Measurements from ENCODE around the gene SSBP4. TPM values are rescaled to one million over a fixed set of nuclear protein-coding genes. Genes with fewer than 3 reads are reported as not detected.

The SSBP4 gene
- total and polyA plus RNA-seq, 9 of the 15 experiments (the other 6 are each of a cell fraction or from before 2014, with no cell fraction given): 1.1 to 189 (median 39.0) TPM

DNA sequence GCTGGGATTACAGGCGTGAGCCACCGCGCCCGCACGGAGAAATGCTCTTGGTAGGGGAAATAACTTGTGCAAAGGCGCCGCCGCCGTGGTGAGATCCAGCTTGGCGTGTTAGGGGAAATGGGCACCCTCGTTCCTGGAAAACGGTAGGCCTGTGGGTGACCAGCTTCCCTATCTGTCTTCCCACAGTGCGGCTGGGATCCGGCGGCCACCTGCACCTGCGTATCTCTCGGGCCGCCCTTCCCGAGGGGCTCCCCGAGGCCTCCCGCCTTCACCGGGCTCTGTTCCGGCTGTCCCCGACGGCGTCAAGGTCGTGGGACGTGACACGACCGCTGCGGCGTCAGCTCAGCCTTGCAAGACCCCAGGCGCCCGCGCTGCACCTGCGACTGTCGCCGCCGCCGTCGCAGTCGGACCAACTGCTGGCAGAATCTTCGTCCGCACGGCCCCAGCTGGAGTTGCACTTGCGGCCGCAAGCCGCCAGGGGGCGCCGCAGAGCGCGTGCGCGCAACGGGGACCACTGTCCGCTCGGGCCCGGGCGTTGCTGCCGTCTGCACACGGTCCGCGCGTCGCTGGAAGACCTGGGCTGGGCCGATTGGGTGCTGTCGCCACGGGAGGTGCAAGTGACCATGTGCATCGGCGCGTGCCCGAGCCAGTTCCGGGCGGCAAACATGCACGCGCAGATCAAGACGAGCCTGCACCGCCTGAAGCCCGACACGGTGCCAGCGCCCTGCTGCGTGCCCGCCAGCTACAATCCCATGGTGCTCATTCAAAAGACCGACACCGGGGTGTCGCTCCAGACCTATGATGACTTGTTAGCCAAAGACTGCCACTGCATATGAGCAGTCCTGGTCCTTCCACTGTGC is 30.9 kb upstream of the SSBP4 start (continued):
- TF ChIP-seq, protein P1, sequence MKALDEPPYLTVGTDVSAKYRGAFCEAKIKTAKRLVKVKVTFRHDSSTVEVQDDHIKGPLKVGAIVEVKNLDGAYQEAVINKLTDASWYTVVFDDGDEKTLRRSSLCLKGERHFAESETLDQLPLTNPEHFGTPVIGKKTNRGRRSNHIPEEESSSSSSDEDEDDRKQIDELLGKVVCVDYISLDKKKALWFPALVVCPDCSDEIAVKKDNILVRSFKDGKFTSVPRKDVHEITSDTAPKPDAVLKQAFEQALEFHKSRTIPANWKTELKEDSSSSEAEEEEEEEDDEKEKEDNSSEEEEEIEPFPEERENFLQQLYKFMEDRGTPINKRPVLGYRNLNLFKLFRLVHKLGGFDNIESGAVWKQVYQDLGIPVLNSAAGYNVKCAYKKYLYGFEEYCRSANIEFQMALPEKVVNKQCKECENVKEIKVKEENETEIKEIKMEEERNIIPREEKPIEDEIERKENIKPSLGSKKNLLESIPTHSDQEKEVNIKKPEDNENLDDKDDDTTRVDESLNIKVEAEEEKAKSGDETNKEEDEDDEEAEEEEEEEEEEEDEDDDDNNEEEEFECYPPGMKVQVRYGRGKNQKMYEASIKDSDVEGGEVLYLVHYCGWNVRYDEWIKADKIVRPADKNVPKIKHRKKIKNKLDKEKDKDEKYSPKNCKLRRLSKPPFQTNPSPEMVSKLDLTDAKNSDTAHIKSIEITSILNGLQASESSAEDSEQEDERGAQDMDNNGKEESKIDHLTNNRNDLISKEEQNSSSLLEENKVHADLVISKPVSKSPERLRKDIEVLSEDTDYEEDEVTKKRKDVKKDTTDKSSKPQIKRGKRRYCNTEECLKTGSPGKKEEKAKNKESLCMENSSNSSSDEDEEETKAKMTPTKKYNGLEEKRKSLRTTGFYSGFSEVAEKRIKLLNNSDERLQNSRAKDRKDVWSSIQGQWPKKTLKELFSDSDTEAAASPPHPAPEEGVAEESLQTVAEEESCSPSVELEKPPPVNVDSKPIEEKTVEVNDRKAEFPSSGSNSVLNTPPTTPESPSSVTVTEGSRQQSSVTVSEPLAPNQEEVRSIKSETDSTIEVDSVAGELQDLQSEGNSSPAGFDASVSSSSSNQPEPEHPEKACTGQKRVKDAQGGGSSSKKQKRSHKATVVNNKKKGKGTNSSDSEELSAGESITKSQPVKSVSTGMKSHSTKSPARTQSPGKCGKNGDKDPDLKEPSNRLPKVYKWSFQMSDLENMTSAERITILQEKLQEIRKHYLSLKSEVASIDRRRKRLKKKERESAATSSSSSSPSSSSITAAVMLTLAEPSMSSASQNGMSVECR (CRISPR knock-in tag; IDR thresholded peaks at IDR 0.05): peak; percentile 98
- TF ChIP-seq MYBL2 (IDR thresholded peaks at IDR 0.05; ENCODE audit: low read depth) (no peak), MYBL2 (CRISPR knock-in tag; IDR thresholded peaks at IDR 0.05; ENCODE audit: borderline replicate concordance) (no peak), FUS (optimal IDR thresholded peaks at IDR 0.05; ENCODE audit: low read depth, low read length) (peak; percentile 91), MITF (IDR thresholded peaks at IDR 0.05) (no peak), LCOR (CRISPR knock-in tag; IDR thresholded peaks at IDR 0.05) (peak; percentile 86), KAT2B (IDR thresholded peaks at IDR 0.05; ENCODE audit: low read depth, low read length) (no peak), RFX5 (IDR thresholded peaks at IDR 0.05; ENCODE audit: low read depth, low read length) (no peak), ZNF324 (CRISPR knock-in tag; IDR thresholded peaks at IDR 0.05) (no peak), EGR1 (conservative IDR thresholded peaks at IDR 0.05) (no peak), HNRNPL (IDR thresholded peaks at IDR 0.05; ENCODE audit: low read depth, low read length) (peak; percentile 94)
- TF ChIP-seq, protein P2, sequence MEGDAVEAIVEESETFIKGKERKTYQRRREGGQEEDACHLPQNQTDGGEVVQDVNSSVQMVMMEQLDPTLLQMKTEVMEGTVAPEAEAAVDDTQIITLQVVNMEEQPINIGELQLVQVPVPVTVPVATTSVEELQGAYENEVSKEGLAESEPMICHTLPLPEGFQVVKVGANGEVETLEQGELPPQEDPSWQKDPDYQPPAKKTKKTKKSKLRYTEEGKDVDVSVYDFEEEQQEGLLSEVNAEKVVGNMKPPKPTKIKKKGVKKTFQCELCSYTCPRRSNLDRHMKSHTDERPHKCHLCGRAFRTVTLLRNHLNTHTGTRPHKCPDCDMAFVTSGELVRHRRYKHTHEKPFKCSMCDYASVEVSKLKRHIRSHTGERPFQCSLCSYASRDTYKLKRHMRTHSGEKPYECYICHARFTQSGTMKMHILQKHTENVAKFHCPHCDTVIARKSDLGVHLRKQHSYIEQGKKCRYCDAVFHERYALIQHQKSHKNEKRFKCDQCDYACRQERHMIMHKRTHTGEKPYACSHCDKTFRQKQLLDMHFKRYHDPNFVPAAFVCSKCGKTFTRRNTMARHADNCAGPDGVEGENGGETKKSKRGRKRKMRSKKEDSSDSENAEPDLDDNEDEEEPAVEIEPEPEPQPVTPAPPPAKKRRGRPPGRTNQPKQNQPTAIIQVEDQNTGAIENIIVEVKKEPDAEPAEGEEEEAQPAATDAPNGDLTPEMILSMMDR (IDR thresholded peaks at IDR 0.05 in 2 of 3, conservative IDR thresholded peaks at IDR 0.05 in 1 of 3; ENCODE audit: insufficient read depth in 2 of 3, low read depth in 1 of 3, low read length in 3 of 3): peak; percentile 95 to 97 (median 96)
- TF ChIP-seq, protein P3, sequence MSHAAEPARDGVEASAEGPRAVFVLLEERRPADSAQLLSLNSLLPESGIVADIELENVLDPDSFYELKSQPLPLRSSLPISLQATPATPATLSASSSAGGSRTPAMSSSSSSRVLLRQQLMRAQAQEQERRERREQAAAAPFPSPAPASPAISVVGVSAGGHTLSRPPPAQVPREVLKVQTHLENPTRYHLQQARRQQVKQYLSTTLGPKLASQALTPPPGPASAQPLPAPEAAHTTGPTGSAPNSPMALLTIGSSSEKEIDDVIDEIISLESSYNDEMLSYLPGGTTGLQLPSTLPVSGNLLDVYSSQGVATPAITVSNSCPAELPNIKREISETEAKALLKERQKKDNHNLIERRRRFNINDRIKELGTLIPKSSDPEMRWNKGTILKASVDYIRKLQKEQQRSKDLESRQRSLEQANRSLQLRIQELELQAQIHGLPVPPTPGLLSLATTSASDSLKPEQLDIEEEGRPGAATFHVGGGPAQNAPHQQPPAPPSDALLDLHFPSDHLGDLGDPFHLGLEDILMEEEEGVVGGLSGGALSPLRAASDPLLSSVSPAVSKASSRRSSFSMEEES (CRISPR knock-in tag; IDR thresholded peaks at IDR 0.05): no peak

Data from K562 (cell line).